Activated CD4-positive, alpha-beta T cell treated with anti-CD3 and anti-CD28 coated beads, Interleukin-2, amount 10 ng/mL, durations not matched to agents 24 days and 14 days (primary cell): Measurements from ENCODE around the gene P2RX3. TPM values are rescaled to one million over a fixed set of nuclear protein-coding genes. Genes with fewer than 3 reads are reported as not detected.
"Not testable (repeated sequence)": the region's sequence is repeated elsewhere in the genome, so short reads cannot be mapped to it uniquely, and the experiment has no call there.

ENCODE experiments used
- DNase-seq: peaks from one replicate; pipeline ENCODE4 v3.0.0; 2022
- H3K27ac Mint-ChIP-seq: one replicate; pipeline ENCODE4 v1.8.0; 2022; ENCODE audit warnings: mild to moderate bottlenecking, mixed read lengths
- H3K27me3 Mint-ChIP-seq: one replicate; pipeline ENCODE4 v1.8.0; 2022; ENCODE audit warnings: mixed read lengths
- H3K36me3 Mint-ChIP-seq: one replicate; pipeline ENCODE4 v1.8.0; 2022; ENCODE audit warnings: low read depth, mild to moderate bottlenecking, mixed read lengths
- H3K4me1 Mint-ChIP-seq: one replicate; pipeline ENCODE4 v1.8.0; 2021; ENCODE audit warnings: mixed read lengths
- H3K4me3 Mint-ChIP-seq: one replicate; pipeline ENCODE4 v1.8.0; 2022; ENCODE audit warnings: mild to moderate bottlenecking, moderate library complexity, mixed read lengths
- H3K9me3 Mint-ChIP-seq: one replicate; pipeline ENCODE4 v1.8.0; 2021; ENCODE audit warnings: mixed read lengths
- intact Hi-C: fragments of 100-400 bp; cut with micrococcal nuclease; formaldehyde crosslinking; loops from one replicate; pipeline ENCODE4 v1.15.1; 2023
- total RNA-seq: library from RNA; stranded (reverse); gene quantifications from 2 replicates; pipeline ENCODE4 v1.2.3, GENCODE V29; 2022

The P2RX3 gene
- not detected in 2 replicates for total RNA-seq

- Mint-ChIP-seq H3K9me3 (no peaks in the 10 kb centered on the region), H3K36me3 (peaks cover 17% of the 10 kb centered on the region), H3K27me3 (peaks cover 3% of the 10 kb centered on the region), H3K4me3 (no peak within 1 kb of the TSS), H3K4me1 (peaks cover 27% of the 10 kb centered on the region), H3K27ac (no peak within 1 kb of the TSS)
- DNase-seq: no peak
- intact Hi-C loops: loop anchor here (5.0 to 10.0 kb wide), 5 partner anchors 69 to 1239 kb away; partner anchors contain the start of genes LPXN, SELENOH, YPEL4 and ZDHHC5
These were observed at the start of gene P2RX3 for GRCh38 chr11:57338142-57338541. Gene P2RX3 (plus strand): TSS chr11:57338352. CDS start chr11:57338551, 199 bp downstream.

- Mint-ChIP-seq H3K4me3 (no peak overlapping the region), H3K4me1 (no peaks in the 10 kb centered on the region), H3K9me3 (no peaks in the 10 kb centered on the region), H3K27me3 (peaks cover 9% of the 10 kb centered on the region), H3K27ac (no peak overlapping the region), H3K36me3 (no peaks in the 10 kb centered on the region)
- intact Hi-C loops: no loop called here
- DNase-seq: no peak
These were observed 49.2 kb upstream of the P2RX3 start for GRCh38 chr11:57288771-57289579.

GRCh38 chr11:57290288-57290687 is 47.9 kb upstream of the P2RX3 start:
- Mint-ChIP-seq H3K27ac (no peak overlapping the region), H3K9me3 (no peaks in the 10 kb centered on the region), H3K4me1 (no peaks in the 10 kb centered on the region), H3K27me3 (peaks cover 9% of the 10 kb centered on the region), H3K4me3 (no peak overlapping the region), H3K36me3 (no peaks in the 10 kb centered on the region)
- intact Hi-C loops: no loop called here
- DNase-seq: no peak

GRCh38 chr11:57294225-57295131 is 43.7 kb upstream of the P2RX3 start:
- intact Hi-C loops: no loop called here
- Mint-ChIP-seq H3K27ac (no peak overlapping the region), H3K27me3 (peaks cover 9% of the 10 kb centered on the region), H3K4me1 (no peaks in the 10 kb centered on the region), H3K36me3 (peaks cover 7% of the 10 kb centered on the region), H3K4me3 (no peak overlapping the region), H3K9me3 (no peaks in the 10 kb centered on the region)
- DNase-seq: no peak

GRCh38 chr11:57296205-57296604 is 41.9 kb upstream of the P2RX3 start:
- H3K27me3 Mint-ChIP-seq, intact Hi-C loops: not testable (repeated sequence)

GRCh38 chr11:57297221-57297620 is 40.9 kb upstream of the P2RX3 start:
- Mint-ChIP-seq H3K4me3 (no peak overlapping the region), H3K36me3 (peaks cover 28% of the 10 kb centered on the region), H3K4me1 (no peaks in the 10 kb centered on the region), H3K9me3 (no peaks in the 10 kb centered on the region), H3K27ac (no peak overlapping the region), H3K27me3 (no peaks in the 10 kb centered on the region)
- intact Hi-C loops: no loop called here
- no peak for DNase-seq

More at GRCh38 chr11:57296205-57296604, 41.9 kb upstream of the P2RX3 start:
- H3K36me3 Mint-ChIP-seq: peaks cover 21% of the 10 kb centered on the region
- not testable (repeated sequence) for H3K4me3 Mint-ChIP-seq, H3K4me1 Mint-ChIP-seq, DNase-seq, H3K27ac Mint-ChIP-seq, H3K9me3 Mint-ChIP-seq

GRCh38 chr11:57299150-57299737 is 38.9 kb upstream of the P2RX3 start:
- H3K27me3 Mint-ChIP-seq: no peaks in the 10 kb centered on the region
- DNase-seq: no peak
- no peaks in the 10 kb centered on the region for H3K4me1 Mint-ChIP-seq
- H3K4me3 Mint-ChIP-seq: no peak overlapping the region
- peaks cover 31% of the 10 kb centered on the region for H3K36me3 Mint-ChIP-seq
- no peak overlapping the region for H3K27ac Mint-ChIP-seq
- H3K9me3 Mint-ChIP-seq: no peaks in the 10 kb centered on the region
- intact Hi-C loops: no loop called here

GRCh38 chr11:57300785-57301184 is 37.4 kb upstream of the P2RX3 start:
- peaks cover 31% of the 10 kb centered on the region for H3K36me3 Mint-ChIP-seq
- no peaks in the 10 kb centered on the region for H3K27me3 Mint-ChIP-seq
- H3K4me1 Mint-ChIP-seq: no peaks in the 10 kb centered on the region
- intact Hi-C loops: no loop called here
- no peak overlapping the region for H3K27ac Mint-ChIP-seq
- no peak overlapping the region for H3K4me3 Mint-ChIP-seq
- no peaks in the 10 kb centered on the region for H3K9me3 Mint-ChIP-seq
- DNase-seq: no peak

GRCh38 chr11:57301711-57302423 is 36.3 kb upstream of the P2RX3 start:
- H3K36me3 Mint-ChIP-seq: peaks cover 31% of the 10 kb centered on the region
- peaks cover 2% of the 10 kb centered on the region for H3K4me1 Mint-ChIP-seq
- DNase-seq: no peak
- no peaks in the 10 kb centered on the region for H3K9me3 Mint-ChIP-seq
- intact Hi-C loops: no loop called here
- no peak overlapping the region for H3K4me3 Mint-ChIP-seq
- no peak overlapping the region for H3K27ac Mint-ChIP-seq
- H3K27me3 Mint-ChIP-seq: no peaks in the 10 kb centered on the region

GRCh38 chr11:57302489-57302888 is 35.7 kb upstream of the P2RX3 start:
- H3K4me1 Mint-ChIP-seq: peaks cover 2% of the 10 kb centered on the region
- peaks cover 31% of the 10 kb centered on the region for H3K36me3 Mint-ChIP-seq
- no peak overlapping the region for H3K27ac Mint-ChIP-seq
- no peaks in the 10 kb centered on the region for H3K27me3 Mint-ChIP-seq
- intact Hi-C loops: no loop called here
- no peak overlapping the region for H3K4me3 Mint-ChIP-seq
- no peak for DNase-seq
- H3K9me3 Mint-ChIP-seq: no peaks in the 10 kb centered on the region

GRCh38 chr11:57303280-57303989 is 34.7 kb upstream of the P2RX3 start:
- Mint-ChIP-seq H3K36me3 (peaks cover 31% of the 10 kb centered on the region), H3K9me3 (no peaks in the 10 kb centered on the region), H3K27ac (no peak overlapping the region), H3K4me1 (peaks cover 2% of the 10 kb centered on the region), H3K27me3 (no peaks in the 10 kb centered on the region), H3K4me3 (no peak overlapping the region)
- DNase-seq: no peak
- intact Hi-C loops: no loop called here

- intact Hi-C loops: no loop called here
- no peaks in the 10 kb centered on the region for H3K27me3 Mint-ChIP-seq
- H3K9me3 Mint-ChIP-seq: no peaks in the 10 kb centered on the region
- H3K4me3 Mint-ChIP-seq: no peak overlapping the region
- H3K36me3 Mint-ChIP-seq: peaks cover 28% of the 10 kb centered on the region
- H3K27ac Mint-ChIP-seq: no peak overlapping the region
- peaks cover 2% of the 10 kb centered on the region for H3K4me1 Mint-ChIP-seq
- DNase-seq: no peak
These were observed 34.1 kb upstream of the P2RX3 start for GRCh38 chr11:57303990-57304579.
